GM12878 (cell line): ENCODE measurements around the gene SLMAP. TPM values are rescaled to one million over a fixed set of nuclear protein-coding genes. Genes with fewer than 3 reads are reported as not detected.

Experiments used
- ATAC-seq: fragments of 200-7000 bp; cut with Tn5 transposase; 3 replicates; pipeline ENCODE4 v1.9.1; 2020; ENCODE audit warnings: mild to moderate bottlenecking, moderate library complexity
- BruUV-seq: library from RNA; stranded (reverse); fragments of 400-500 nt; replicated peaks from 2 replicates; lab custom pipeline; 2021; lab: Mats Ljungman, UMichigan
- CTCF ChIA-PET: fragments of 300-600 bp; sonication (Branson Sonifier 250); formaldehyde crosslinking; extraction: SDS; loops from one replicate; lab custom pipeline; 2021; ENCODE audit warnings: inconsistent platforms; lab: Yijun Ruan, JAX
- POLR2A ChIA-PET: fragments of 350-600 bp; formaldehyde crosslinking; extraction: SDS; loops from one replicate; lab custom pipeline; 2021; ENCODE audit warnings: inconsistent platforms; lab: Charles Lee
- RAD21 ChIA-PET: fragments of 300-600 bp; sonication (Branson Sonifier 250); formaldehyde crosslinking; loops from one replicate; lab custom pipeline; 2023; ENCODE audit warnings: antibody characterized with exemption; ENCODE audit not compliant: unreplicated experiment; lab: Charles Lee
- SMC1A ChIA-PET: fragments of 300-600 bp; sonication (Branson Sonifier 250); formaldehyde crosslinking; loops from one replicate; lab custom pipeline; 2023; ENCODE audit not compliant: unreplicated experiment, uncharacterized antibody; lab: Charles Lee
- DNase-seq: peaks from one replicate; pipeline ENCODE4 v3.0.0-alpha.2; 2011; ENCODE audit warnings: low read depth, low spot score
- FAIRE-seq: peaks from 3 replicates; lab custom pipeline; 2011; peaks lifted over from hg19 to GRCh38; lab: Jason Lieb, UNC
- H2AFZ ChIP-seq: 2 replicates; pipeline ENCODE4 v1.6.0; 2011; ENCODE audit warnings: low read depth, low read length, control low read depth; ENCODE audit not compliant: control insufficient read depth
- H3K27ac ChIP-seq: 2 replicates; pipeline ENCODE4 v1.5.1; 2011; ENCODE audit warnings: control low read depth; ENCODE audit not compliant: control insufficient read depth, insufficient read depth
- H3K27me3 ChIP-seq, 2 experiments: replicated peaks in 1 of 2; 2 replicates each; pipeline versions ENCODE4 v1.6.0 to v1.6.1; 2011; ENCODE audit warnings: low read length in 1 of 2; ENCODE audit not compliant: control insufficient read depth in 2 of 2, insufficient read depth in 2 of 2
- H3K36me3 ChIP-seq, 2 experiments: 2 replicates each; pipeline ENCODE4 v1.5.1; 2011; ENCODE audit warnings: low read length in 1 of 2; ENCODE audit not compliant: control insufficient read depth in 2 of 2, insufficient read depth in 2 of 2
- H3K4me1 ChIP-seq: 2 replicates; pipeline ENCODE4 v1.6.1; 2011; ENCODE audit warnings: mild to moderate bottlenecking, low read length, moderate library complexity, mixed read lengths; ENCODE audit not compliant: control insufficient read depth, insufficient read depth
- H3K4me2 ChIP-seq: 2 replicates; pipeline ENCODE4 v1.6.0; 2011; ENCODE audit warnings: control low read depth; ENCODE audit not compliant: control insufficient read depth, insufficient read depth
- H3K4me3 ChIP-seq: fragments of 200-600 bp; sonication (generic); 2 replicates; pipeline ENCODE4 v1.5.1; 2016
- H3K79me2 ChIP-seq: 2 replicates; pipeline ENCODE4 v1.6.0; 2011; ENCODE audit warnings: low read length; ENCODE audit not compliant: control insufficient read depth, insufficient read depth
- H3K9ac ChIP-seq: 2 replicates; pipeline ENCODE4 v1.8.0; 2011; ENCODE audit warnings: low read length, control low read depth, mixed read lengths; ENCODE audit not compliant: control insufficient read depth, insufficient read depth
- H3K9me3 ChIP-seq: replicated peaks from 3 replicates; pipeline ENCODE4 v1.5.1; 2011; ENCODE audit warnings: mild to moderate bottlenecking, low read length; ENCODE audit not compliant: control insufficient read depth, insufficient read depth
- H4K20me1 ChIP-seq: 2 replicates; pipeline ENCODE4 v1.6.0; 2011; ENCODE audit not compliant: control insufficient read depth, insufficient read depth
- CHD4 ChIP-seq: fragments of 200-600 bp; sonication (generic); IDR thresholded peaks from 2 replicates; pipeline ENCODE4 v1.6.1; 2016; ENCODE audit warnings: mild to moderate bottlenecking
- GABPA ChIP-seq: IDR thresholded peaks from 2 replicates; pipeline ENCODE4 v1.6.1; 2014; ENCODE audit warnings: antibody characterized with exemption, low read depth, mild to moderate bottlenecking, inconsistent platforms
- KDM1A ChIP-seq: fragments of 200-600 bp; sonication (generic); IDR thresholded peaks from 2 replicates; pipeline ENCODE4 v1.6.1; 2016; ENCODE audit warnings: borderline replicate concordance
- LARP7 ChIP-seq: fragments of 450-650 bp; IDR thresholded peaks from 2 replicates; pipeline ENCODE4 v1.6.1; 2017; ENCODE audit warnings: mild to moderate bottlenecking
- MXI1 ChIP-seq: fragments of 150-350 bp; IDR thresholded peaks from 2 replicates; pipeline ENCODE4 v1.6.1; 2011; ENCODE audit warnings: low read depth, mild to moderate bottlenecking, inconsistent platforms, low read length, improper control_type of control experiment
- POU2F2 ChIP-seq: IDR thresholded peaks from 3 replicates; pipeline ENCODE4 v1.6.1; 2011; ENCODE audit warnings: low read depth, mild to moderate bottlenecking, low read length, borderline replicate concordance
- RAD21 ChIP-seq: IDR thresholded peaks from 2 replicates; pipeline ENCODE4 v1.6.1; 2011; ENCODE audit warnings: mild to moderate bottlenecking, low read depth, low read length, moderate library complexity; ENCODE audit not compliant: insufficient read depth
- RFX5 ChIP-seq: IDR thresholded peaks from 2 replicates; pipeline ENCODE4 v1.6.1; 2011; ENCODE audit warnings: low read depth, low read length, improper control_type of control experiment
- SIN3A ChIP-seq: IDR thresholded peaks from 2 replicates; pipeline ENCODE4 v1.6.1; 2012; ENCODE audit warnings: low read depth, low read length, improper control_type of control experiment
- SMARCA5 ChIP-seq: fragments of 450-650 bp; IDR thresholded peaks from 2 replicates; pipeline ENCODE4 v1.6.1; 2017; ENCODE audit warnings: mild to moderate bottlenecking
- TAF1 ChIP-seq: IDR thresholded peaks from 2 replicates; pipeline ENCODE4 v1.6.1; 2011; ENCODE audit warnings: mild to moderate bottlenecking, low read depth, low read length, borderline replicate concordance
- WGBS: methylation state at CpG from one replicate; pipeline ENCODE4 v1.1.6; 2016; ENCODE audit warnings: low lambda C conversion rate; ENCODE audit not compliant: insufficient replicate concordance, insufficient coverage; ENCODE audit errors: missing lambda C conversion rate; 5-methylcytosine and 5-hydroxymethylcytosine counted together
- in situ Hi-C: fragments of 300-500 bp; cut with MboI; formaldehyde crosslinking; loops from 9 replicates; pipeline ENCODE4 v1.14.3; 2018; ENCODE audit warnings: mixed read lengths
- intact Hi-C: fragments of 100-400 bp; cut with micrococcal nuclease; formaldehyde crosslinking; loops from one replicate; pipeline ENCODE4 v1.14.2; 2022; ENCODE audit not compliant: unreplicated experiment
- polyA plus RNA-seq, 11 experiments: library from polyadenylated mRNA; depleted of rRNA in 4 of 11; unstranded in 6 of 11; stranded (reverse) in 5 of 11; fragments of >200 nt; fragmentation: Nextera tagmentation in 4 of 11; fragmentation: Illumina TruSeq in 1 of 11; extraction: Ambion mirVana in 4 of 11; extraction: Trizol in 1 of 11; gene quantifications; 1 replicate in 1 of 11; 2 replicates in 10 of 11; pipeline versions ENCODE4 v1.2.1 to v1.2.3, GENCODE V29; 2011 to 2016; ENCODE audit warnings: inconsistent platforms in 2 of 11, missing spikeins in 2 of 11, low read depth in 1 of 11
- total RNA-seq, 4 experiments: library from RNA; depleted of rRNA in 3 of 4; stranded (reverse); fragments of >200 nt in 3 of 4; fragmentation: Illumina TruSeq in 1 of 4; extraction: Trizol in 1 of 4; gene quantifications; 2 replicates each; pipeline versions ENCODE4 v1.2.1 to v1.2.3, GENCODE V29; 2013 to 2021
- TF ChIP-seq, protein P1 (sequence below): fragments of 450-650 bp; IDR thresholded peaks from 2 replicates; pipeline ENCODE4 v1.6.1; 2017; ENCODE audit warnings: antibody characterized with exemption, mild to moderate bottlenecking, moderate library complexity
- TF ChIP-seq, protein P2 (sequence below): fragments of 450-650 bp; IDR thresholded peaks from 2 replicates; pipeline ENCODE4 v1.6.1; 2017; ENCODE audit warnings: mild to moderate bottlenecking
- TF ChIP-seq, protein P3 (sequence below): IDR thresholded peaks from 2 replicates; pipeline ENCODE4 v1.6.1; 2011; ENCODE audit warnings: low read depth, low read length, improper control_type of control experiment, borderline replicate concordance

Gene SLMAP
- total and polyA plus RNA-seq, 10 of the 15 experiments (the other 5 are each of a cell fraction or from before 2014, with no cell fraction given): 8.3 to 43.8 (median 26.4) TPM

DNA sequence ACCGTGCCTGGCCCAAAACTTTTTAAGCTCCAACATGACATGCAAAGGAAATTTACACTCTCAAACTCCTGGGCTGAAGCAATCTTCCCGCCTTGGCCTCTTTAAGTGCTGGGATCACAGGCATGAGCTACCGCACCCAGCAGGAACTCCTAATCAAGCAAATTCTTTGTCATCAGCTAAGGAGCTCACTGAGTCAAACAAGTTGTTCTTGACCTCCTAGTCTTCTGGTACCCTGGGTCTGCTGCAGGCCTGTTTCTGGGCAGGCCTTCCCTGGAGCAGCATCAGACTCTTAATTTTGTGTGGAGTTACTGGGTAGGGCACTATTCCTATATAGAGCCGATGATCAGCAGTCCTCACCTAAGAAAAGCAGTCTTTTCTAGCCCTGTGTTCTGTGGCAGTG, 183.7 kb downstream of the SLMAP start:
- in situ Hi-C loops: no loop called here
- no peaks in the 10 kb centered on the region for H3K4me1 ChIP-seq
- 97% methylated on average over 4 of the region's 4 CpGs for WGBS
- H2AFZ ChIP-seq: no peak overlapping the region
- POLR2A ChIA-PET: interaction anchor here (0.6 to 0.8 kb wide), 2 partner anchors 9 to 158 kb away, joined by 3 to 4 read pairs; no protein-coding TSS in a partner anchor
- intact Hi-C loops: no loop called here
- ATAC-seq (no peak), FAIRE-seq (no peak), DNase-seq (no peak)
- RAD21 ChIA-PET: no interaction called here
- H3K36me3 ChIP-seq: no peaks in the 10 kb centered on the region
- no peaks in the 10 kb centered on the region for H4K20me1 ChIP-seq
- no TSS peak for BruUV-seq
- H3K9ac ChIP-seq: no peak overlapping the region
- H3K27me3 ChIP-seq: no peaks in the 10 kb centered on the region
- CTCF ChIA-PET: no interaction called here
- TF ChIP-seq SMARCA5 (no peak), RAD21 (no peak), KDM1A (no peak), SIN3A (no peak), POU2F2 (no peak), TAF1 (no peak)
- SMC1A ChIA-PET: interaction anchor here (0.7 to 1.1 kb wide), 3 partner anchors 8 to 17 kb away, joined by 3 to 4 read pairs (median 3); no protein-coding TSS in a partner anchor
- no peaks in the 10 kb centered on the region for H3K79me2 ChIP-seq
- H3K27ac ChIP-seq: no peak overlapping the region
- no peak overlapping the region for H3K4me3 ChIP-seq
- H3K9me3 ChIP-seq: no peaks in the 10 kb centered on the region
- H3K4me2 ChIP-seq: no peak overlapping the region

DNA sequence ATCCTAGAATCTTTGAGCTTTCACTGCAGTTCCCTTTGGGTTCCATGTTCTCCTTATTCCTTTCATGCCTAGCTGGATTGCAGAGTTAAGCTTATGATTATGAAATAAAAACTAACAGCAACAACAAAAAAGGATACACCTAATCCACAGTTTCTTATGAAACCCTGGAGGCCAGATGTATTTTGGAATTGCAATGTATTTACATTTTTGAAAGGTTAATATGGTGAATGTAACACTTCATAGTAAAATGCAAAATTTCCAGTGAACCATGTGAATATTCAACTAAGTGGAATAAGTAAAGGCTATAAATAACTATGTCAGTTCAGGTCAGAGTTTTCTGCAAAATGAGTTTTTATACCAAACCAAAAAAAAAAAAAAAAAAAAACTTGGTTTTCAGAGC, 186.3 kb downstream of the SLMAP start:
- no peak overlapping the region for H3K4me2 ChIP-seq
- BruUV-seq: no TSS peak
- FAIRE-seq (no peak), DNase-seq (no peak), ATAC-seq (no peak)
- ChIA-PET RAD21 (interaction anchor here (0.7 to 1.6 kb wide), 2 partner anchors 62 to 1083 kb away, joined by 3 read pairs; no protein-coding TSS in a partner anchor), CTCF (interaction anchor here (0.6 to 1.4 kb wide), 2 partner anchors 10 to 11 kb away, joined by 4 to 6 read pairs; no protein-coding TSS in a partner anchor), SMC1A (interaction anchor here (0.6 kb wide), 1 partner anchor 849 kb away, joined by 3 read pairs; no protein-coding TSS in a partner anchor), POLR2A (no interaction called here)
- in situ Hi-C loops: no loop called here
- H3K4me3 ChIP-seq: no peak overlapping the region
- H2AFZ ChIP-seq: no peak overlapping the region
- H3K79me2 ChIP-seq: no peaks in the 10 kb centered on the region
- no peaks in the 10 kb centered on the region for H3K4me1 ChIP-seq
- H3K9ac ChIP-seq: no peak overlapping the region
- H4K20me1 ChIP-seq: no peaks in the 10 kb centered on the region
- no peaks in the 10 kb centered on the region for H3K36me3 ChIP-seq
- no peaks in the 10 kb centered on the region for H3K9me3 ChIP-seq
- no peak overlapping the region for H3K27ac ChIP-seq
- intact Hi-C loops: no loop called here
- H3K27me3 ChIP-seq: no peaks in the 10 kb centered on the region
- TF ChIP-seq MXI1: no peak
- TF ChIP-seq, protein P1, sequence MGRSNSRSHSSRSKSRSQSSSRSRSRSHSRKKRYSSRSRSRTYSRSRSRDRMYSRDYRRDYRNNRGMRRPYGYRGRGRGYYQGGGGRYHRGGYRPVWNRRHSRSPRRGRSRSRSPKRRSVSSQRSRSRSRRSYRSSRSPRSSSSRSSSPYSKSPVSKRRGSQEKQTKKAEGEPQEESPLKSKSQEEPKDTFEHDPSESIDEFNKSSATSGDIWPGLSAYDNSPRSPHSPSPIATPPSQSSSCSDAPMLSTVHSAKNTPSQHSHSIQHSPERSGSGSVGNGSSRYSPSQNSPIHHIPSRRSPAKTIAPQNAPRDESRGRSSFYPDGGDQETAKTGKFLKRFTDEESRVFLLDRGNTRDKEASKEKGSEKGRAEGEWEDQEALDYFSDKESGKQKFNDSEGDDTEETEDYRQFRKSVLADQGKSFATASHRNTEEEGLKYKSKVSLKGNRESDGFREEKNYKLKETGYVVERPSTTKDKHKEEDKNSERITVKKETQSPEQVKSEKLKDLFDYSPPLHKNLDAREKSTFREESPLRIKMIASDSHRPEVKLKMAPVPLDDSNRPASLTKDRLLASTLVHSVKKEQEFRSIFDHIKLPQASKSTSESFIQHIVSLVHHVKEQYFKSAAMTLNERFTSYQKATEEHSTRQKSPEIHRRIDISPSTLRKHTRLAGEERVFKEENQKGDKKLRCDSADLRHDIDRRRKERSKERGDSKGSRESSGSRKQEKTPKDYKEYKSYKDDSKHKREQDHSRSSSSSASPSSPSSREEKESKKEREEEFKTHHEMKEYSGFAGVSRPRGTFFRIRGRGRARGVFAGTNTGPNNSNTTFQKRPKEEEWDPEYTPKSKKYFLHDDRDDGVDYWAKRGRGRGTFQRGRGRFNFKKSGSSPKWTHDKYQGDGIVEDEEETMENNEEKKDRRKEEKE: no peak
- TF ChIP-seq GABPA: no peak
- TF ChIP-seq, protein P2, sequence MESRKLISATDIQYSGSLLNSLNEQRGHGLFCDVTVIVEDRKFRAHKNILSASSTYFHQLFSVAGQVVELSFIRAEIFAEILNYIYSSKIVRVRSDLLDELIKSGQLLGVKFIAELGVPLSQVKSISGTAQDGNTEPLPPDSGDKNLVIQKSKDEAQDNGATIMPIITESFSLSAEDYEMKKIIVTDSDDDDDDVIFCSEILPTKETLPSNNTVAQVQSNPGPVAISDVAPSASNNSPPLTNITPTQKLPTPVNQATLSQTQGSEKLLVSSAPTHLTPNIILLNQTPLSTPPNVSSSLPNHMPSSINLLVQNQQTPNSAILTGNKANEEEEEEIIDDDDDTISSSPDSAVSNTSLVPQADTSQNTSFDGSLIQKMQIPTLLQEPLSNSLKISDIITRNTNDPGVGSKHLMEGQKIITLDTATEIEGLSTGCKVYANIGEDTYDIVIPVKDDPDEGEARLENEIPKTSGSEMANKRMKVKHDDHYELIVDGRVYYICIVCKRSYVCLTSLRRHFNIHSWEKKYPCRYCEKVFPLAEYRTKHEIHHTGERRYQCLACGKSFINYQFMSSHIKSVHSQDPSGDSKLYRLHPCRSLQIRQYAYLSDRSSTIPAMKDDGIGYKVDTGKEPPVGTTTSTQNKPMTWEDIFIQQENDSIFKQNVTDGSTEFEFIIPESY: no peak
- no peak for TF ChIP-seq CHD4
- TF ChIP-seq LARP7: no peak
- TF ChIP-seq, protein P3, sequence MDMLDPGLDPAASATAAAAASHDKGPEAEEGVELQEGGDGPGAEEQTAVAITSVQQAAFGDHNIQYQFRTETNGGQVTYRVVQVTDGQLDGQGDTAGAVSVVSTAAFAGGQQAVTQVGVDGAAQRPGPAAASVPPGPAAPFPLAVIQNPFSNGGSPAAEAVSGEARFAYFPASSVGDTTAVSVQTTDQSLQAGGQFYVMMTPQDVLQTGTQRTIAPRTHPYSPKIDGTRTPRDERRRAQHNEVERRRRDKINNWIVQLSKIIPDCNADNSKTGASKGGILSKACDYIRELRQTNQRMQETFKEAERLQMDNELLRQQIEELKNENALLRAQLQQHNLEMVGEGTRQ: no peak
- no peak for TF ChIP-seq RFX5
